Measurements from ENCODE around the gene SLC37A3.
"Not testable (repeated sequence)": the region's sequence is repeated elsewhere in the genome, so short reads cannot be mapped to it uniquely, and the experiment has no call there.

SLC37A3 gene

GRCh38 chr7:140315498-140316164 lies 82.7 kb downstream of the SLC37A3 start:
- Histone ChIP-seq H3K36me3 (no peaks in the 10 kb centered on the region), H3K27ac (peak overlapping the region; percentile 84), H3K27me3 (no peaks in the 10 kb centered on the region), H3K4me3 (ENCODE audit: low read depth in 1 of 2, low read length in 1 of 2) (peak overlapping the region; percentile 4 to 6), H3K4me1 (ENCODE audit: control insufficient read depth in 1 of 2, insufficient read depth in 1 of 2, low read depth in 1 of 2, low read length in 1 of 2) (peaks cover 87 to 88% of the 10 kb centered on the region in 2 experiments), H3K9me3 (no peaks in the 10 kb centered on the region)
- no peak for TF ChIP-seq CTCF (IDR thresholded peaks at IDR 0.05)

GRCh38 chr7:140314573-140315480 lies 83.5 kb downstream of the SLC37A3 start:
- Histone ChIP-seq H3K4me1 (ENCODE audit: control insufficient read depth in 1 of 2, insufficient read depth in 1 of 2, low read depth in 1 of 2, low read length in 1 of 2) (peaks cover 94 to 95% of the 10 kb centered on the region in 2 experiments), H3K27ac (peak overlapping the region; percentile 84), H3K9me3 (no peaks in the 10 kb centered on the region), H3K36me3 (no peaks in the 10 kb centered on the region), H3K4me3 (ENCODE audit: low read depth in 1 of 2, low read length in 1 of 2) (peak overlapping the region; percentile 18 to 34), H3K27me3 (no peaks in the 10 kb centered on the region)
- no peak for TF ChIP-seq CTCF (IDR thresholded peaks at IDR 0.05)

DNA sequence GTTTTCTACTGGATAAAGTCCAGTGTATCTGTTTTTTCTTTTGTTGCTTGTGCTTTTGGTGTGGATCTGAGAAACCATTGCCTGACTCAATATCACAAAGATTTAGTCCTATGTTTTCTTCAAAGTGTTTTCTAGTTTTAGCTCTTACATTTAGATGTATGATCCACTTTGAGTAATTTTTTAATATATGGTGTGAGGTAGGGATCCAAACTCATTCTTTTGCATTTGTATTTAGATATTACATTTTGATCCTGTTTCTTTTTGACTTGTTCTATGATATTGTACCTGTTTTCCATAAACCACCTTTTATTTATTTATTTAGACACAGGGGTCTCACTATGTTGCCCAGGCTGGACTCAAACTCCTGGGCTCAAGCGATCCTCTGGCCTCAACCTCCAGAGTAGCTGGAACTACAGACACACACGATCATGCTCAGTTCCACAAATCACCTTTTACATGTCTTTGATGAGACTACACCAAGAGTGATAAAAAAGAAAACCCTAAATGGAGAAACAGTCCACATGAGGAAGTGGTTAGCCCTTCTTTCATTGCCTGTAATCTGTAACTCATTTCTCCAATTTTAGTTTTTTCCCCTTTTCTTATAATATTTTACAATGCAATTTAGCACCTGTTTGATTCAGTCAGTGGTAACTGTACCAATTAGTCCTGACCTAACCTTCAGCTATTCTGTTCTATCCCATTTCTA lies 86.0 kb downstream of the SLC37A3 start:
- peaks cover 81 to 97% of the 10 kb centered on the region in 2 experiments for H3K4me1 ChIP-seq (ENCODE audit: control insufficient read depth in 1 of 2, insufficient read depth in 1 of 2, low read depth in 1 of 2, low read length in 1 of 2)

GRCh38 chr7:140311128-140311527 lies 87.2 kb downstream of the SLC37A3 start:
- peak overlapping the region; percentile 84 for H3K27ac ChIP-seq
- H3K9me3 ChIP-seq; H3K36me3 ChIP-seq; H3K4me3 ChIP-seq (ENCODE audit: low read depth in 1 of 2, low read length in 1 of 2); H3K27me3 ChIP-seq: not testable (repeated sequence)
- peaks cover 80 to 97% of the 10 kb centered on the region in 2 experiments for H3K4me1 ChIP-seq (ENCODE audit: control insufficient read depth in 1 of 2, insufficient read depth in 1 of 2, low read depth in 1 of 2, low read length in 1 of 2)

More for the DNA sequence above, 86.0 kb downstream of the SLC37A3 start:
- peak overlapping the region in 1 of 2 experiments; percentile 39 for H3K4me3 ChIP-seq (ENCODE audit: low read depth in 1 of 2, low read length in 1 of 2)
- no peaks in the 10 kb centered on the region for H3K27me3 ChIP-seq
- H3K9me3 ChIP-seq = no peaks in the 10 kb centered on the region
- TF ChIP-seq CTCF (IDR thresholded peaks at IDR 0.05) = no peak
- peak overlapping the region; percentile 84 for H3K27ac ChIP-seq
- H3K36me3 ChIP-seq = no peaks in the 10 kb centered on the region

GRCh38 chr7:140310337-140311002 lies 87.9 kb downstream of the SLC37A3 start:
- TF ChIP-seq CTCF (IDR thresholded peaks at IDR 0.05) = no peak
- Histone ChIP-seq H3K4me3 (ENCODE audit: low read depth in 1 of 2, low read length in 1 of 2) (no peak overlapping the region), H3K4me1 (ENCODE audit: control insufficient read depth in 1 of 2, insufficient read depth in 1 of 2, low read depth in 1 of 2, low read length in 1 of 2) (peaks cover 80 to 97% of the 10 kb centered on the region in 2 experiments), H3K27ac (peak overlapping the region; percentile 84), H3K9me3 (no peaks in the 10 kb centered on the region), H3K36me3 (no peaks in the 10 kb centered on the region), H3K27me3 (no peaks in the 10 kb centered on the region)
